ENCODE measurements around the gene ACTL9. TPM values are rescaled to one million over a fixed set of nuclear protein-coding genes. Genes with fewer than 3 reads are reported as not detected.

ACTL9 gene
- total RNA-seq, 2 donors from 2014 or later = not detected

DNA sequence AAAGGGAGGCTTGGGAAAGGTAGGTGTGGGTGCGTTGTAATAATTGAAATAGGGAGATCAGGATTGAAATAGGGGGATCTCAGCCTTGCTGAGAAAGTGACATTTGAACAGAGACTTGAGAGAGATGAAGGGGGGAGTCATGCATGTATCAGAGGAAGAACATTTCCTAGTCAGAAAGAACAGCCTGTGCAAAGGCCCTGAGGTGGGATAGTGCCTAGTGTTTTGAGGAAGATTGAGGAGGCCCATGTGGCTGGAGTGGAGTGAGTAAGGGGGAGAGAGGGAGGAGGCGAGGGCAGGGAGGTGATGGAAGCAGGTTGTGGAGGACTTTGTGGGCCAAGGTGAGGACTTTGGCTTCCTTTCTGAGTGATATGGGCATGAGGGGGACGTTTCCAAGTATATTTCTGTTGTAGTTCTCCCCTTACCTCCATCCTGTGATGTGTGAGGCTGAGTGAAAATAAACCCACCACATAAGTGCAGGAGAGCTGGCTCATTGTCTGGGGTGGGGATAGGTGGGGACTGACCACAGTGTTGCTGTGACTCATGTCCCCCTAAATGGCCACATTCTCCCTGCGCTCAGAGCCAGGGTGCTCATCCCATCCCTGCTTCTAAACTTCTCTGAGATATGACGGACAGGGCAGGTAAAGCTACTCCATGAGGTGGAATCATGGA lies 17.8 kb downstream of the ACTL9 start:
- Histone ChIP-seq H3K4me1 (ENCODE audit: control insufficient read depth, insufficient read depth, low read length) (no peaks in the 10 kb centered on the region), H3K9ac (ENCODE audit: extremely low read depth, low read length, poor library complexity, severe bottlenecking) (no peak overlapping the region), H3K9me3 (ENCODE audit: control insufficient read depth, low read length) (peaks cover 4% of the 10 kb centered on the region), H3K27me3 (ENCODE audit: control insufficient read depth, insufficient read depth, low read length, poor library complexity, severe bottlenecking) (no peaks in the 10 kb centered on the region), H3K27ac (ENCODE audit: low read depth, low read length) (no peak overlapping the region), H3K4me3 (ENCODE audit: low read length) (no peak overlapping the region), H3K36me3 (ENCODE audit: control insufficient read depth, insufficient read depth, low read length) (no peaks in the 10 kb centered on the region)
- no peak overlapping the region for H3K27ac Mint-ChIP-seq
- H3K9me3 Mint-ChIP-seq = peaks cover 23% of the 10 kb centered on the region
- peaks cover 6% of the 10 kb centered on the region for H3K4me1 Mint-ChIP-seq
- DNase-seq = no peak
- no peak overlapping the region for H3K4me3 Mint-ChIP-seq
- 71 to 87% methylated on average over 3 to 4 of the region's 5 CpGs for WGBS, 2 experiments (ENCODE audit: insufficient coverage in 1 of 2, insufficient read length in 1 of 2)
- TF ChIP-seq CTCF (conservative IDR thresholded peaks at IDR 0.05) = no peak
- H3K36me3 Mint-ChIP-seq (ENCODE audit: low read depth) = no peaks in the 10 kb centered on the region
- H3K27me3 Mint-ChIP-seq (ENCODE audit: insufficient read depth) = peaks cover 2% of the 10 kb centered on the region

GRCh38 chr19:8678244-8678807 lies 20.3 kb downstream of the ACTL9 start:
- Mint-ChIP-seq H3K4me3 (no peak overlapping the region), H3K27me3 (ENCODE audit: insufficient read depth) (peaks cover 2% of the 10 kb centered on the region), H3K36me3 (ENCODE audit: low read depth) (no peaks in the 10 kb centered on the region), H3K9me3 (peaks cover 24% of the 10 kb centered on the region), H3K27ac (no peak overlapping the region), H3K4me1 (peaks cover 6% of the 10 kb centered on the region)
- H3K4me1 ChIP-seq (ENCODE audit: control insufficient read depth, insufficient read depth, low read length) = no peaks in the 10 kb centered on the region
- H3K4me3 ChIP-seq (ENCODE audit: low read length) = no peak overlapping the region
- no peaks in the 10 kb centered on the region for H3K36me3 ChIP-seq (ENCODE audit: control insufficient read depth, insufficient read depth, low read length)
- H3K9me3 ChIP-seq (ENCODE audit: control insufficient read depth, low read length) = peaks cover 4% of the 10 kb centered on the region
- H3K27me3 ChIP-seq (ENCODE audit: control insufficient read depth, insufficient read depth, low read length, poor library complexity, severe bottlenecking) = no peaks in the 10 kb centered on the region
- no peak for TF ChIP-seq CTCF (conservative IDR thresholded peaks at IDR 0.05)
- no peak overlapping the region for H3K9ac ChIP-seq (ENCODE audit: extremely low read depth, low read length, poor library complexity, severe bottlenecking)
- no peak overlapping the region for H3K27ac ChIP-seq (ENCODE audit: low read depth, low read length)
- DNase-seq = no peak

DNA sequence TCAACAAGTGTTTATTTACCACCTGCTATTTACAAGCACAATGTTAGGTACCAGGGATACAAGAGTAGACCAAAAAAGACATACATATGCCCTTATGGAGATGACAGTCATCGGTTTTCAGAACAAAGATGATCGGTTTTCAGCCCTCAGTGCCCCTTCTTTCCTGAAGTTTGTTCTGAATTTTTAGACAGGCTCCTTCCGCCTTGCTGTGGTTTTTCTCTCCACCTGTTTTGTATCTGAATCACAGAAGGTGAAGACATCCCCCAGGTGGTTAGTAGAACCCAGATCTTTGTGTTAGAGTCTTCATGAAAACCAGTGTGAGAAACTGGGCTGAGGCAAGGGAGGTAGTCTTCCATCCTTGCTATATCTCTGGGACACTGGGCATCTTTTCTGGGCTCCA lies 23.5 kb downstream of the ACTL9 start:
- Histone ChIP-seq H3K27ac (ENCODE audit: low read depth, low read length) (no peak overlapping the region), H3K27me3 (ENCODE audit: control insufficient read depth, insufficient read depth, low read length, poor library complexity, severe bottlenecking) (no peaks in the 10 kb centered on the region), H3K9me3 (ENCODE audit: control insufficient read depth, low read length) (no peaks in the 10 kb centered on the region), H3K4me3 (ENCODE audit: low read length) (no peak overlapping the region), H3K9ac (ENCODE audit: extremely low read depth, low read length, poor library complexity, severe bottlenecking) (no peak overlapping the region), H3K4me1 (ENCODE audit: control insufficient read depth, insufficient read depth, low read length) (no peaks in the 10 kb centered on the region), H3K36me3 (ENCODE audit: control insufficient read depth, insufficient read depth, low read length) (no peaks in the 10 kb centered on the region)
- Mint-ChIP-seq H3K27ac (no peak overlapping the region), H3K36me3 (ENCODE audit: low read depth) (no peaks in the 10 kb centered on the region), H3K9me3 (peaks cover 20% of the 10 kb centered on the region), H3K4me1 (no peaks in the 10 kb centered on the region), H3K4me3 (no peak overlapping the region), H3K27me3 (ENCODE audit: insufficient read depth) (peaks cover 2% of the 10 kb centered on the region)
- 67 to 75% methylated on average over 2 to 3 of the region's 3 CpGs for WGBS, 2 experiments (ENCODE audit: insufficient coverage in 1 of 2, insufficient read length in 1 of 2)
- no peak for TF ChIP-seq CTCF (conservative IDR thresholded peaks at IDR 0.05)
- no peak for DNase-seq

Measured in endodermal cell (in vitro differentiated cells).